ENCODE data around the gene ACTR3. TPM values are rescaled to one million over a fixed set of nuclear protein-coding genes. Genes with fewer than 3 reads are reported as not detected.

Gene ACTR3
- polyA plus RNA-seq, 1 donor from 2014 or later: 255 TPM

DNA sequence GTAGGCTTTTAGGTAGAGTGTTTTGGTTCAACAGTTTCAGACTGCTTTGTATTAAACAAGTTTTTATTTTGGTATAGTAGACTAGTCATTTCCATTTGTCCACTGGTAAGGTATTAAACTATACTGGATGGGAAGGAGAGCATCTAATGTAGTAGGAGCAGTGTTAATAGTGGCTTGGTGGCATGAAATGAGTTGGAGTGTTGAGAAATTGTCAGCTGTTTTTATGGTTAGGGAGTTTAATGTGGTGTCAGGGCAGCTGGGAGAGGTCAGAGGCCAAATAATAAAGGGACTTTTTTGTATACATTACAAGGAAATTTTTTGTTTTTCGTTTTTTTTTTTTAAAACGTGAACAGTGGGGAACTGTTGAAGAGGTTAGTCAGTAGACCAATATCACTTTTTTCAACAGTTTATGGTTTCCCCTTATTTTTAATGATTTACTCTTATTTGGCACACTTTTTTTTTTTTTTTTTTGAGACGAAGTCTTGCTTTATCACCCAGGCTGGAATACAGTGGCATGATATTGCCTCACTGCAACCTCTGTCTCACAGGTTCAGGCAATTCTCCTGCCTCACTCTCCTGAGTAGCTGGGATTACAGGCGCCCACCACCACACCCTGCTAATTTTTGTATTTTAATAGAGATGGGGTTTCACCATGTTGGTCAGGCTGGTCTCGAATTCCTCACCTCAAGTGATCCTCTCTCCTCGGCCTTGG, 21.2 kb downstream of the ACTR3 start:
- no peak overlapping the region for H3K4me3 ChIP-seq (ENCODE audit: low read length)
- no peaks in the 10 kb centered on the region for H3K9me3 ChIP-seq (ENCODE audit: low read length)
- H2AFZ ChIP-seq (ENCODE audit: low read depth, low read length): no peak overlapping the region
- no peak overlapping the region for H3K4me2 ChIP-seq (ENCODE audit: low read length)
- no peaks in the 10 kb centered on the region for H3K9me2 ChIP-seq (ENCODE audit: insufficient read depth, low read length)
- H3K79me2 ChIP-seq (replicated peaks; ENCODE audit: insufficient read depth, low read length): peaks cover 68% of the 10 kb centered on the region
- H4K20me1 ChIP-seq (ENCODE audit: insufficient read depth): peaks cover 7% of the 10 kb centered on the region
- H3K9ac ChIP-seq (ENCODE audit: low read length): no peak overlapping the region
- no peaks in the 10 kb centered on the region for H3F3A ChIP-seq (ENCODE audit: insufficient read depth, low read length, poor library complexity, severe bottlenecking)
- no peak overlapping the region for H3K27ac ChIP-seq (ENCODE audit: low read length)
- no peak for TF ChIP-seq POLR2AphosphoS5 (IDR thresholded peaks at IDR 0.05)
- no peak for TF ChIP-seq EP300 (conservative IDR thresholded peaks at IDR 0.05; ENCODE audit: poor library complexity, severe bottlenecking)
- TF ChIP-seq MXI1 (conservative IDR thresholded peaks at IDR 0.05; ENCODE audit: poor library complexity, severe bottlenecking): no peak
- no peak for TF ChIP-seq TAF1 (IDR thresholded peaks at IDR 0.05; ENCODE audit: low read depth)
- TF ChIP-seq, protein P1, sequence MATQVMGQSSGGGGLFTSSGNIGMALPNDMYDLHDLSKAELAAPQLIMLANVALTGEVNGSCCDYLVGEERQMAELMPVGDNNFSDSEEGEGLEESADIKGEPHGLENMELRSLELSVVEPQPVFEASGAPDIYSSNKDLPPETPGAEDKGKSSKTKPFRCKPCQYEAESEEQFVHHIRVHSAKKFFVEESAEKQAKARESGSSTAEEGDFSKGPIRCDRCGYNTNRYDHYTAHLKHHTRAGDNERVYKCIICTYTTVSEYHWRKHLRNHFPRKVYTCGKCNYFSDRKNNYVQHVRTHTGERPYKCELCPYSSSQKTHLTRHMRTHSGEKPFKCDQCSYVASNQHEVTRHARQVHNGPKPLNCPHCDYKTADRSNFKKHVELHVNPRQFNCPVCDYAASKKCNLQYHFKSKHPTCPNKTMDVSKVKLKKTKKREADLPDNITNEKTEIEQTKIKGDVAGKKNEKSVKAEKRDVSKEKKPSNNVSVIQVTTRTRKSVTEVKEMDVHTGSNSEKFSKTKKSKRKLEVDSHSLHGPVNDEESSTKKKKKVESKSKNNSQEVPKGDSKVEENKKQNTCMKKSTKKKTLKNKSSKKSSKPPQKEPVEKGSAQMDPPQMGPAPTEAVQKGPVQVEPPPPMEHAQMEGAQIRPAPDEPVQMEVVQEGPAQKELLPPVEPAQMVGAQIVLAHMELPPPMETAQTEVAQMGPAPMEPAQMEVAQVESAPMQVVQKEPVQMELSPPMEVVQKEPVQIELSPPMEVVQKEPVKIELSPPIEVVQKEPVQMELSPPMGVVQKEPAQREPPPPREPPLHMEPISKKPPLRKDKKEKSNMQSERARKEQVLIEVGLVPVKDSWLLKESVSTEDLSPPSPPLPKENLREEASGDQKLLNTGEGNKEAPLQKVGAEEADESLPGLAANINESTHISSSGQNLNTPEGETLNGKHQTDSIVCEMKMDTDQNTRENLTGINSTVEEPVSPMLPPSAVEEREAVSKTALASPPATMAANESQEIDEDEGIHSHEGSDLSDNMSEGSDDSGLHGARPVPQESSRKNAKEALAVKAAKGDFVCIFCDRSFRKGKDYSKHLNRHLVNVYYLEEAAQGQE (IDR thresholded peaks at IDR 0.05; ENCODE audit: borderline replicate concordance): no peak
- TF ChIP-seq RAD21 (conservative IDR thresholded peaks at IDR 0.05): no peak
- no peaks in the 10 kb centered on the region for H3K27me3 ChIP-seq (ENCODE audit: insufficient read depth, low read depth, low read length)
- no peaks in the 10 kb centered on the region for H3K36me3 ChIP-seq (ENCODE audit: insufficient read depth, low read length)

DNA sequence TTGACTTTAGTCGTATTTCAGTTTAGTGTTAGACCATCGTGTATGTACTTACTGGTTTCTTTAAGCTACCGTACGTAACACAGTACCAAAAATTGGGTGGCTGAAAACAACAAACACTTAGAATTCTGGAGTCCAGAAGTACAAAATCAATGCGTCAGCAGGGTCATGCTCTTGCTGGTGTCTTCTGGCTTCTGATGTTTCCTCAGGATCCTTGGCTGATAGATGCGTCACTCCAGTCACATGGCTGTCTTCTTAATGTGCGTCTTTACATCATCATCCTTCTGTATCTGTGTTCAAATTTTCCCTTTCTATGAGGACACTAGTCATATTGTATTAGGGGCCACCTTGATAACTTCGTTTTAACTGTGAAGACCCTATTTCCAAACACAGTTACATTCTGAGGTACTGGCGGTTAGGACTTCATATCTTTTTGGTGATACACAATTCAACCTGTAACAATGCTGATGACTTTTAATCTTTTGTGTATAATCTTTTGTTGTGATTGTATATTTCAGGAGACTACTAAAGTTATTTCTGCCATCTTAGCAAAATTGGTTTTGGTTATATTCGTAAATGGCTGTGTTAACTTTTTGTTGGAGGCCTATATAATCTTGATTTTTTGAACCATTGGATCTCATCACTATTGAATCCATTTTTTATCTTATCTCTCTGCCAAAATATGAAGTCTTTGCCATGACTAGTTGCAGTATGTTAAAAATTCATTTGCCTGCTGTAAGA, 25.4 kb downstream of the ACTR3 start:
- H3K4me2 ChIP-seq (ENCODE audit: low read length): no peak overlapping the region
- H3K27me3 ChIP-seq (ENCODE audit: insufficient read depth, low read depth, low read length): no peaks in the 10 kb centered on the region
- H3K36me3 ChIP-seq (ENCODE audit: insufficient read depth, low read length): peaks cover 10% of the 10 kb centered on the region
- no peak overlapping the region for H3K4me3 ChIP-seq (ENCODE audit: low read length)
- TF ChIP-seq POLR2AphosphoS5 (IDR thresholded peaks at IDR 0.05) (no peak), RAD21 (conservative IDR thresholded peaks at IDR 0.05) (no peak), SMC3 (conservative IDR thresholded peaks at IDR 0.05; ENCODE audit: poor library complexity) (no peak), MXI1 (conservative IDR thresholded peaks at IDR 0.05; ENCODE audit: poor library complexity, severe bottlenecking) (no peak), EZH2 (IDR thresholded peaks at IDR 0.05; ENCODE audit: borderline replicate concordance, insufficient read depth, low read length, poor library complexity, severe bottlenecking) (no peak), EP300 (conservative IDR thresholded peaks at IDR 0.05; ENCODE audit: poor library complexity, severe bottlenecking) (no peak), TAF1 (IDR thresholded peaks at IDR 0.05; ENCODE audit: low read depth) (no peak)
- TF ChIP-seq, protein P2, sequence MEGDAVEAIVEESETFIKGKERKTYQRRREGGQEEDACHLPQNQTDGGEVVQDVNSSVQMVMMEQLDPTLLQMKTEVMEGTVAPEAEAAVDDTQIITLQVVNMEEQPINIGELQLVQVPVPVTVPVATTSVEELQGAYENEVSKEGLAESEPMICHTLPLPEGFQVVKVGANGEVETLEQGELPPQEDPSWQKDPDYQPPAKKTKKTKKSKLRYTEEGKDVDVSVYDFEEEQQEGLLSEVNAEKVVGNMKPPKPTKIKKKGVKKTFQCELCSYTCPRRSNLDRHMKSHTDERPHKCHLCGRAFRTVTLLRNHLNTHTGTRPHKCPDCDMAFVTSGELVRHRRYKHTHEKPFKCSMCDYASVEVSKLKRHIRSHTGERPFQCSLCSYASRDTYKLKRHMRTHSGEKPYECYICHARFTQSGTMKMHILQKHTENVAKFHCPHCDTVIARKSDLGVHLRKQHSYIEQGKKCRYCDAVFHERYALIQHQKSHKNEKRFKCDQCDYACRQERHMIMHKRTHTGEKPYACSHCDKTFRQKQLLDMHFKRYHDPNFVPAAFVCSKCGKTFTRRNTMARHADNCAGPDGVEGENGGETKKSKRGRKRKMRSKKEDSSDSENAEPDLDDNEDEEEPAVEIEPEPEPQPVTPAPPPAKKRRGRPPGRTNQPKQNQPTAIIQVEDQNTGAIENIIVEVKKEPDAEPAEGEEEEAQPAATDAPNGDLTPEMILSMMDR (IDR thresholded peaks at IDR 0.05; ENCODE audit: poor library complexity, severe bottlenecking): no peak
- TF ChIP-seq, protein P1 (IDR thresholded peaks at IDR 0.05; ENCODE audit: borderline replicate concordance): no peak
- peaks cover under 1% of the 10 kb centered on the region for H4K20me1 ChIP-seq (ENCODE audit: insufficient read depth)
- H2AFZ ChIP-seq (ENCODE audit: low read depth, low read length): no peak overlapping the region
- H3K27ac ChIP-seq (ENCODE audit: low read length): no peak overlapping the region
- no peaks in the 10 kb centered on the region for H3K9me3 ChIP-seq (ENCODE audit: low read length)
- H3K9me2 ChIP-seq (ENCODE audit: insufficient read depth, low read length): no peaks in the 10 kb centered on the region
- no peak overlapping the region for H3K9ac ChIP-seq (ENCODE audit: low read length)
- no peaks in the 10 kb centered on the region for H3F3A ChIP-seq (ENCODE audit: insufficient read depth, low read length, poor library complexity, severe bottlenecking)
- peaks cover 41% of the 10 kb centered on the region for H3K79me2 ChIP-seq (replicated peaks; ENCODE audit: insufficient read depth, low read length)

Measured in neural cell (in vitro differentiated cells).